NCI-H187 treated with DMSO at 0.1 percent for 48 hours (cell line): ENCODE results near the gene GDE1.
"Not testable (repeated sequence)": the region's sequence is repeated elsewhere in the genome, so short reads cannot be mapped to it uniquely, and the experiment has no call there.

Experiments used
- DNase-seq: peaks from one replicate; lab custom pipeline; 2025; lab: John Stamatoyannopoulos, UW

Gene GDE1, protein sequence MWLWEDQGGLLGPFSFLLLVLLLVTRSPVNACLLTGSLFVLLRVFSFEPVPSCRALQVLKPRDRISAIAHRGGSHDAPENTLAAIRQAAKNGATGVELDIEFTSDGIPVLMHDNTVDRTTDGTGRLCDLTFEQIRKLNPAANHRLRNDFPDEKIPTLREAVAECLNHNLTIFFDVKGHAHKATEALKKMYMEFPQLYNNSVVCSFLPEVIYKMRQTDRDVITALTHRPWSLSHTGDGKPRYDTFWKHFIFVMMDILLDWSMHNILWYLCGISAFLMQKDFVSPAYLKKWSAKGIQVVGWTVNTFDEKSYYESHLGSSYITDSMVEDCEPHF

DNA sequence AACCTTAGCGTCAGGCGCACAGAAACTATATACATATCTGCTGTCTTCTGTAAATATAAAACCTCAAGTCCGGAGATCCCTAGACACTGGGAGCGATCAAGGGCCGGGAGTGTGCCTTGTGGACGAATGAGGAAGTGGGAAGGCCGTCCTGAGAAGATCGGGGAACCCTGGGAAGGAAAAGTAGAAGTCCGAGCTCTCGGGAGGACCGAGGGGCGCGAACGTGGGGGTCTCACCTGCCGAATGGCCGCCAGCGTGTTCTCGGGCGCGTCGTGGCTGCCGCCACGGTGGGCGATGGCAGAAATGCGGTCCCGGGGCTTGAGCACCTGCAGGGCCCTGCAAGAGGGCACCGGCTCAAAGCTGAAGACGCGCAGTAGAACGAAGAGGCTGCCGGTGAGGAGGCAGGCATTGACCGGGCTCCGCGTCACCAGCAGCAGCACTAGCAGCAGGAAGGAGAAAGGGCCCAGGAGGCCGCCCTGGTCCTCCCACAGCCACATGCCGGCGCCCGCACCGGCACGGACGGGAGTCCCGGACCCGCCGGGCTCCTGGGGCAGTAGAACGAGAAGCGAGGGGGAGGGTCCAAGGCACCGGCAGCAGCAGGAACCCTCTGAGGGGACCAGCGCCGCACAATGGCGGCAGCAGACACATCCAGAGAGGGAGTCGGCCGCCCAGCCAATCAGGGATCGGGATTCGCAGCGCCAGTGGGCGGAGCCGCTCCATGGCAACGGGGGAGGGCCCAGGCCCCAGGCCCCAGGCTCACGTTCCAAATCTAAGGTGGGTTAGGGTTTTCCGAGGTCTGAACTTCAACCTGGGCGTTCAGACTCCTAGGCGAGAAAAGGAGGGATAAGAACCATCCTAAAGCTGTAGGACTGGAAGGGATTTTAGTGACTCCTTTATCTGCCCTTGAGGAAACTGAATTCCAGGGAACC, at the start of gene GDE1:
Gene GDE1, minus strand, starts transcription at position 628 of the 926 bp plus-strand sequence. Its CDS starts 134 bp downstream, at position 494.
- DNase-seq: peak; percentile 60

DNA sequence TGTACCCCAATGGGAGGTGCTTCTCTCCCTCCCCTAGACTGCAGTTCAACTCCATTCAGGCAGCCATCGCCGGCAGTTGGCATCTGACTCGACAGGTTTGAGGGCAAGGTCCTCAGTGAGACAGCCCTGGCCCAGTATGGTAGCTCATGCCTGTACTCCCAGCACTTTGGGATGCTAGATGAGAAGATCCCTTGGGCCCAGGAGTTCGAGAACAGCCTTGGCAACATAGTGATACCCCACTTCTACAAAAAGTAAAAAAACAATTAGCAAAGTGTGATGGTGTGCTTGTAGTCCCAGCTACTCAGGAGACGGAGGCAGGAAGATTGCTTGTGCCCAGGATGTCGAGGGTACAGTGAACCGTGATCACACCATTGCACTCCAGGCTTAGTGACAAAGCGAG, 45.7 kb upstream of the GDE1 start:
- no peak for DNase-seq

DNA sequence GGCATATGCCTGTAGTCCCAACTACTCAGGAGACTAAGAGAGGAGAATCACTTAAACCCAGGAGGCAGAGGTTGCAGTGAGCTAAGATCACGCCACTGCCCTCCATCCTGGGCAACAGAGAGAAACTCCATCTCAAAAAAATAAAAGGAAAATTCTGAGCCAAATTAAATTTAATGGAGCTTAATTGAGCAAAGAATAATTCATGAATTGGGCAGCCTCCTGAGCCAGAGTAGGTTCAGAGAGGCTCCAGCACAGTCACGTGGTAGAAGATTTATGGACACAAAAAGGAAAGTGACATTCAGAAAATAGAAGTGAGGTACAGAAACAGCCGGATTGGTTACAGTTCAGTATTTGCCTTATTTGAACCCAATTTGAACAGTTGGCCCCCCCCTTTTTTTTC, 44.5 kb upstream of the GDE1 start:
- no peak for DNase-seq

DNA sequence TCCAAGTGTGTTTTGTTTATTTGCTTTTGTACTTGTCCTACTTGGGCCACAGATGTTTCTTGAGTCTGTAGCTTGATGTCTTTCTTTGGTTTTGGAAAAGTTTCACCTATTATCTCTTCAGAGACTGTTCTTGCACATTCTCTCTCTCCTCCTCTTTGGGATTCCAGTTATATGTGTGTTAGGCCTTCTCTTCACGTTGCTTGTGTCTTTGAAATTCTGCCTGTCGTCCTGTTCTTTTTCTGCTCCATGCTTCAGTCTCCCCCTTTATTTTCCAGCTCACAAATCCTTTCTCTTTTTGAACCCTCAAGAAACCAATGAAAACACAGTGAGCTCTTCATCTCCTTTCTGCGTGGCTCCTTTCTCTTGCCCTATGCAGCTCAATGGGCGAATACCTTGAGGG, 41.5 kb upstream of the GDE1 start:
- no peak for DNase-seq

DNA sequence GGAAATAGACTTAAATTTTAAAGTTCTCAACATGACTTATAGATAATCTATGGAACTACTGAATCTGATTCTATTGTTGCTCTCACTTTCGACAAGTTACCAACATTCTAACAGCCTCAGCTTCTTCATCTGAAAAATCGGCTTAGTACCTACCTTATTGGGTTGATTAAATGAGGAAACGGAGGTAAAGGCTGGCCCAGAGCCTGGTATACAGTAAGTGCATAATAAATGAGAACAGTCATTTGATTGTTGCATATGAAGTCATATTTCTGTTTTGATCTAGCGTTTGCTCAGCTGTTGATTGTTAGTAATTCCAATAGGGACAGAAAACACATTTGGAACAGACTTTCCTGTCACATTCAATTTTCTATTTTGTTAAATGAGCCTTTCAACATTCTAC, 38.2 kb upstream of the GDE1 start:
- no peak for DNase-seq

DNA sequence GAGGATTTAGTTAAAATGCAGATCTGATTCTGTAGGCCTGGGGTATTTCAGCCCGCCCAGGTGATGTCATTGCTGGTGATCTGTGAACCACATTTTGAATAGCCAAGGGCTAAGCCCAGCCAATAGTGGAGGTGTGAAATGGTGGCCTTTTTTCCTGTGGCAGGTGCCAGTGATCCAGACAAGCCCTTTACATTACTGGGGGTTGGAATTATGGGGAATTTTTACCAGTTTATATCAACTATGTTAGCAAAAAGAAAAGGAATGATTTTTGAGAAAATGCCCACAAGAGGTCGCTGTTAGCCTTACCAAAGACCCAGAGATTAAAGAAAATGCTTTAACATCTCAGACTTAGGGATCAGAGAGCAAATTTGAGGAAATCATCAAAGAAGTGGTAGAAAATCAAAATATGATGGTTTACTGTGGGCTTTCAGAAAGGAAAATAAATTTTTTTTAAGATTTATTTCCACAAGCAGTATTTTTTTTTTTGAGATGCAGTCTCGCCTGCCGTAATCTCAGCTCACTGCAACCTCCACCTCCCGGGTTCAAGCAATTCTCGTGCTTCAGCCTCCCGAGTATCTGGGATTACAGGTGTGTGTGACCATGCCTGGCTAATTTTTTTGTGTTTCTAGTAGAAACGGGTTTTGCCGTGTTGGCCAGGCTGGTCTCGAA, 37.5 kb upstream of the GDE1 start:
- peak; percentile 10 for DNase-seq

DNA sequence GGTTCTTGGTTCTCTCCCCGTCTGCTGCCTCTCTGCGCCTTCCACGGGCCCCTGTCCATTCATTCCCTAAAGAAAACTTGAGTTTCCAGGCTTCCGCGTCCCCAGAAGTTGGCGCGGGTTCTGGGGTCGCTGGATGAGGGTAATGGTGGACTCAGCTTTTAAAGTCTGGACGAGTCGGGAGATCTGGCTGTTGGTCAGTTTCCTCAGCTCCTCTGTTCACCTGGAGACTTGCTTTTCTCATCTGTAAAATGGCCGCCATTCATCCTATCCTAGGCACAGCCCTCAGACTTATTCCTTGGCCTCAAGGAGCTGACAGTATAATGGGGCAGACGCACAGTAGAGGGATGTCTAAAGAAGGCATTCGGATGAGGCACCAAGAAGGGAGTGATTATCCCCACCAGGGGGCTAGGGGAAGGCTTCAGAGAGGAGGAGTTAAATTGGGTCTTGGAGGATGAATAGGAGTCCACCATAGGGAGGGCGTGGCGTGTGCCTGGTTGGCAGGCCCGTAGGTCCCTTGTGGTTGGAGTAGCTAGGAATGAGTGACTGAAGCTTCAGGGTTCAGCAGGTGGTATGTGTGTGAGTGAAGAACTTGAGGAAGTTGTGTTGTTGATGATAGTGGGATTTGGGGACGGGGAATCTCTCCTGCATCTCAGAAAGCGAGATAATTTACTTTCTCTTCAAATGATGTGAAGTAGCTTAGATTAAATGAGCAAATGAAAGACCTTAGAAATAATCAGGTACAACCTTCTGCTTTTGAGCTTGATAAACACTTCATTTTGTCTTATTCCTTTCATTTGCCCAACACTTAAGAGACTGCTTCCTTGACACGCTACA, 34.3 kb upstream of the GDE1 start:
- DNase-seq: no peak

DNA sequence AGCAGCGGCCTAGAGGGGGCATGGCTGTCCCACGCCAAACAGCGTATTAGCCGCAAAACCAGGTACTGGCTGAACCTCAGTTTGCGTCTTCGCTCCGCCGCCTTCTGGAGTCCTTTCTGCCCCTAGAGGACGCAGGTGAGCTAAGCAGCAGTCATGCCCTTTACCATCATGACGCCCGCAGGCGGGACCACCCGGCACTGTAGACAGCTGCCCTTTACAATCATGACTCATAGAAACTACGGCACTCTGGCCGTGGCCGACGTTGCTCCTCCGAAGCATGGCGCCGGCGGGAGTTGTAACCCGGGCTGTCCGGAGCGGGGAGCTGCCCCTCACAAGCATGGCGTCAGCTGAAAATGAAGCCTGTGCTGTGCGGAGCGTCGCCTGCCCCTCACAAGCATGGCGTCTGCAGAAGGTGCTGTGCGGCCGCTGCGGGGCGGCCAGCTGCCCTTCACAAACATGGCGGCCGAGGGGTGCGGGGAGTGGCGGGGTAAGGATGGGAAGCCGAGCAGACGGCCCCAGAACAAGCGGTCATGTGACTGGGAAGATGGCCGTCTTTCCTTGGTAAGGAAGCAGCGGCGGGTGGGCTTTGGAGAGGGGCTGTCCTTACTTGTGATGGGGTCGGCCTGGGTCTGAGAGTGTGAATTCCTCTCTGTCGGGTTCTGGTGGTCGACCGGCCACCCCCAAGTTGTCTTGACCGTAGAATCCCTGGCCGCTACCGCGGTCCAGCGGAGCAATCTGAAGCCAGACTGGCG, 33.5 kb upstream of the GDE1 start, which contains the start of gene VPS35L:
Gene VPS35L, plus strand, starts transcription at position 518 of the 752 bp plus-strand sequence. Its CDS starts 27 bp downstream, at position 545.
- peak; percentile 62 for DNase-seq

DNA sequence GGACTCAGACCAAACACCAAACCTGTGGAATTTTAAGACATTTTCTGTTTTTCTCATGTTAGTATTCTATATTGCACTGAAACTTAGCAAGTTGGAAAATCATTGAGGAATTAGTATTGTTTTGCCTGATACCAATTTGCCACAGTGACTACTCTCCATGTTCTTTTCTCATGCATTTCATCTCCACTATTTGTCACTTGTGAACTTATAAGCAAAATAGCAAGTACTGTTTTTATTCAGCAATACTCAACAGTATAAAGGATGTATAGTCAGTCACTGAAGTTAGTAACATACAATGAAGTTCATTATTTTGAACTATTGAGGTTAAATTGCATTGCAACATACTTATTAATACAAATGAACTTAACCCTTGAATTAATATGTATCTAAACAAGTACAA, 27.8 kb upstream of the GDE1 start:
- DNase-seq: no peak

DNA sequence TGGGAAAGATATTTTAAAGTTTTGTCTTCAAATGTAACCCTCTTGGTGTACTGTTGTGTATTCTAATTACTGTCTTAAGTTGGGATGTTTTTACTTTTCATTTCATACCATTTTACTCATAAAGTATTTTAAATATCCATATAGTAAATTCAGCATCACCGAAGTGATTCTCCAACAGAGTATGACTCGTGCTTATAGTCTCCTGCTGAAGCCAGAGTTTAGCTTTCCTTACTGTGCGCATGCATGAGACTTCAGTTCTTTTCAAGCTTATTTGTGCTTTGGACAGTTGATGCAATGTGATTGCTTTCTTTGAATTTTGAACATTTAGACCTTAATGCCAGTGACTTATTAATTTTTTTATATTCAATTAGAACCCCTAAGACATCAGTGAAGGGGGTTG, 26.2 kb upstream of the GDE1 start:
- DNase-seq: no peak

DNA sequence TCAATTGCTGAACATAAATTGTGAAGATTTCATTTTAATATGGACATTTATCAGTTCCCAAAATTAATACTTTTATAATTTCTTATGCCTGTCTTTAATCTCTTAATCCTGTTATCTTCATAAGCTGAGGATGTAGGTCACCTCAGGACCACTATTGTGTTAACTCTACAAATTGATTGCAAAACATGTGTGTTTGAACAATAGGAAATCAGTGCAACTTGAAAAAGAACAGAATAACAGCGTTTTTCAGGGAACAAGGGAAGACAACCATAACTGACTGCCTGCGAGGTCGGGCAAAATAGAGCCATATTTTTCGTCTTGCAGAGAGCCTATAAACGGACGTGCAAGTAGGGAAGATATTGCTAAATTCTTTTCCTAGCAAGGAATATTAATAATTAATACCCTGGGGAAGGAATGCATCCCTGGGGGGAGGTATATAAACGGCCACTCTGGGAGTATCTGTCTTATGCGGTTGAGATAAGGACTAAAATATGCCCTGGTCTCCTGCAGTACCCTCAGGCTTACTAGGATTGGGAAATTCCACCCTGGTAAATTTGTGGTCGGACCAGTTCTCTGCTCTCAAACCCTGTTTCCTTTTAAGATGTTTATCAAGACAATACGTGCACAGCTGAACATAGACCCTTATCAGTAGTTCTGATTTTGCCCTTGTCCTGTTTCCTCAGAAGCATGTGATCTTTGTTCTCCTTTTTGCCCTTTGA, 21.5 kb upstream of the GDE1 start:
- not testable (repeated sequence) for DNase-seq

DNA sequence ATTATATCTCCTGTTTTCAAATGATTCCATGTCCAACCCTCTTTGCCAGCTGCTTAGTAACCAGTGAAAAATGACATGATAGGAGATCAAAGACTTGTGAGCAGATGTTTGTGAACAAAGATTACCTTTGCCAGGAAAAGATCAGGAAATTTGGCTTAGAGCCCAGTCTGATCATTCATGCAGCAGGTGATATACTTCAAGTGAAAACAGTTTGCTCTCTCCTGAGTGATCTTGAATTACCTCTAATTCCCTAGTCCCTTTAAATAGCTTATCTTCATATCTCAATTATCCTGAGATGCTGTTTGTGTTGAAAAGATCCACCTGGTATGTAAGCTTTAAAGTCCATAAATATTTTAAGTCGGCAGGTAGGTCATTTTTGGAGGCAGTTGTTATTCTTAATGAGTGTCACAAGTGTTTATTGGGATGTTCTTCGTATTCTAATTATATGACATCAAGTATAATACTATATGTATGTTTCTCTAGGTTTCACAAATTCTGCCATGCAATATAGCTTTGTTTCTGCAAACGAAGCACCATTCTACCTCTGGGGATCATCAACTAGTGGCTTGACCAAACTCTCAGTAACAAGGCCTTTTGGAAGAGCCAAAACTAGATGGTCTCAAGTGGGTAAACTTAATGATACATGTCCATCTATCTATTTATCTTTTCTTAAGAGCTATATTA, 20.4 kb upstream of the GDE1 start:
- DNase-seq: peak; percentile 40

DNA sequence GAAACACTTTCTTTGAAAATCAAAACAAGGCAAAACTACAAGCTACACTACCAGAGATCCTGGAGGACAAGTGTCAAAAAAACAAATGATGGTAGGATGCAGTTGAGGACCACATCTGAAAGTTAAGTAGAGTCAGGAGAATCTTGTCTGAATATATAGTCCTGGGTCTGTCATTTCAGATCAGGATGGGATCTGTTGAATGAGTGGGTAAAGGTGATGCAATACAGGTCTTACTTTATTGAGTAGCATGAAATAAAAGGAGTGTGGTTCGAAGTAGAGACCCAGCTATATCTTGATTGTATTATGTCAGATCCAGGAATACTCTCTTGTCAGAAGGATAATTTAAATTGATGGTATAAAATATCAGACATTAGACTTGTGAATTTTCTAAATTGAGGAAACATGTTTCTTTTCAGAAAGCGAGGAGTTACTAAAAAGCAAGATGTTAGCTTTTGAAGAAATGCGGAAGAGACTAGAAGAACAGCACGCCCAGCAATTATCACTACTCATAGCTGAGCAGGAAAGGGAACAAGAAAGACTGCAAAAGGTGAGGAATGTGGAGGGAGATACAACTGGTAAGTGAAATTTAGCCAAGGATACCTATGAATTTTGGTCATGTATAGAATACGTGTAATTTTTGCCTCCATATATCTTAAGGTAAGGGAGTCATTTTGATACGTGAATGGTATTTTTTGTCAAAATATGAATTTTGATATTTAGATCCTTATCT, 18.5 kb upstream of the GDE1 start:
- DNase-seq: no peak

DNA sequence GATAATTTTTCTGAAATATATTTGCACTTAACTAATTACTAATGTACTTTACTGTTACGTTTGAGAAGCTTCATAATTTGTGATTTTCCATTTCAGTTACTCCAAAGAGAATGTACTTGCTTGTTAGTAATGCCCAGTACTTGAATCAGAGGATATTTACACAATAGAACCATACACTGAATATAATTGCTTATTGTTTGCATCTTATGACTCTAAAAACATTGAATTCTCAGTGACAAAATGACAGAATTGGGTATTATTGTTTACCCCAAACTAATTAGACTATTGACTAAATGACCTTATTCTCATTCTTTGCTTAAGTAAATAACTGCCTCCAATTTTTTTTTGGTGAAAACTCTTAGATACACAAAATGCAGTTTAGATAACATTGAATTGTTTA, 10.7 kb upstream of the GDE1 start:
- no peak for DNase-seq

DNA sequence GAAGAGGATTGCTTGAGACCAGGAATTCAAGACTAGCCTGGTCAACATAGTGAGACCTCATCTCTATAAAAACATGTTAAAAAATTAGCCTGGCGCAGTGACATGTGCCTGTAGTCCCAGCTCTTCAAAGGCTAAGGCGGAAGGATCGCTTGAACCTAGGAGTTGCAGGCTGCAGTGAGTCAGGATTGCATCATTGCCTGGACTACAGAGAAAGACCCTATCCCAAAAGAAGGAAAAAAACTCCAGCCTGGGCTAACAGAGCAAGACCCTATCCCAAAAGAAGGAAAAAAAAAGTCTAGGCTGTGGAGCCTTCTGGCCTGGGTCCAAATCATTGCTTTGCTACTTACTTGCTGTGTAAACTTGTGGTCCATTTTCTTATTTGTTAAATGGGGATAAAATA, 6.8 kb upstream of the GDE1 start:
- no peak for DNase-seq

DNA sequence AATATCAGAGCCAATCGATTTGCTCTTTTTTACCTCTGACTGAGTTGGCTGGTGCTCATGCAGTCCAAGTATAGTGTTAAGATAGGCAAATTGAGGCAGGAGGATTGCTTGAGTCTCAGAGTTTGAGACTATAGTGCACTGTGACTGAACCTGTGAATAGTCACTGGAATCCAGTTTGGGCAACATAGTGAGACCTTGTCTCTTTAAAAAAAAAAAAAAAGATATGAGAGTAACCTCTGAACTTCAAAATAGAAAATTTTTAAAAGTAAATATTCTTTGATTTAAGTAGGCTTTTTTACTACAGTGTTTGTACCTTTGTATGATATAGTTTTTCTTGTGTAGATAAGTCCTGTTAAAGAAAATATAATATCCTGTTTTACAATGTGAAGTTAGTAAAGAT, 5.3 kb upstream of the GDE1 start:
- DNase-seq: no peak

DNA sequence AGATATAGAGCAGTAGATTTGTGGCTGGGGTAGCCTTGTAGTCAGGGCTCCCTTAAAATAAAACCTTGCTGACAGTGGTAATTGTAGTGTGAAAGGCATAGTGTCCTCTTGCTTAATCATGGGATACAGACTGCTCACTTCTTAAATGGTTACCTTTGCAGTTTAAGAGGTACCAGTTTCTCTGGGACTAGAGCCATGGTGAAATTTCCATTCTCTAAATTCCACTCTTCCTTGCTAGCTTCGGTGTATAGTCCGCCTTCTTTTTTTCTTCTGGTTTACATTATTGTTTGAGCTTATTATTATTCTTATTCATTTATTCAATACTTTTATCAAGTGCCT, 3.5 kb upstream of the GDE1 start:
- no peak for DNase-seq

DNA sequence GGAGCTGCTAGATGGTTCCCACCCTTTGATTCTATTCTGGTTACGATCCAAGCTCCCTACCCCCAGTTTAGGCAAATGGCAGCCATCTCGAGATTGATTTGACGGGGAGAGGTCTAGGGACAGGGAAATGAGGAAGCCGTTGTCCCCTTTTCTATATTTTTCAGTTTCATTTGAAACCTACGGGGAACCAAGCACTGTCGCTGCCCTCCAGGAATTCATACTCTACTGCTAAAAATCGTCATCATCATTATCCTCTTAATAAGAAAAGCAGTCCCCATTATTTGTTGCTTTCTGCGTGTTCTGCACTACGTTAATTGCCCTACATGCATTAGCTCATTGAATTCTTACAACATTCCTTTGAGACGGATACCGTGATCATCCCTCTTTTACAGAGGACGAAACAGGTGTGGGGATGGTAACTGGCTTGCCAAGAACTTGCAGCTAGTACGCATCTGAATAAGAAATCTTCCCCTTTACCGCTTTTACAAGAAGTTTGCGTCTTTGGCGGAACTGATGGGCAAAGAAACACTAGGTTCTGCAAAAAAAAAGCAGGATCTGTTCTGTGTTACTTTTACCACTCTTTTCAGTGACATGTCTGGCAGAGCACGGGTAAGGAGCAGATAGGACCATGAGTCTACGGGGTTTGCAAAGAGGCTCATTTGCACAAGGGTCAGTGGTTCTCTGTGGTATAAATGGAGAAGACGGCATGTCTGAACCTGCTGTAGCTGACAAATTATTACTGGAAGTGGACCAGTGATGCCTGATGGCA, 2.9 kb upstream of the GDE1 start:
- no peak for DNase-seq

DNA sequence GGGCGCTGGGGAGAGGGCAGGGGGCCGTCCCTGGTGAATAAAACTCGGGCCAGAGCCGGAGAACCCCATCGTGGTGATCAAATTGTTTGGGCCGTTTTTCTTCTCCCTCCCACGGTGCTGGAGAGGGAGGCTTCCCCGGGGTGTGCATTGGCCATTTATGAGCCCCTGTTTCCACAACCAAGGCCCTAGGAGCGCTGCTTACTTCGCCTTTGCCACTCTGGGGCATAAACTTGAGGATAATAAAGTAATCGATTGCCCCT, 2.4 kb upstream of the GDE1 start:
- DNase-seq: no peak
